ENCODE data around the gene CPVL. TPM values are rescaled to one million over a fixed set of nuclear protein-coding genes. Genes with fewer than 3 reads are reported as not detected.

Gene CPVL
- total RNA-seq, 2 donors from 2014 or later, result 32.4 to 53.3 TPM

- Histone ChIP-seq H3K27me3 (ENCODE audit: control insufficient read depth, insufficient read depth, low read length, poor library complexity, severe bottlenecking) (no peaks in the 10 kb centered on the region), H3K4me3 (ENCODE audit: low read length) (no peak overlapping the region), H3K36me3 (ENCODE audit: control insufficient read depth, insufficient read depth, low read length) (no peaks in the 10 kb centered on the region), H3K9ac (ENCODE audit: extremely low read depth, low read length, poor library complexity, severe bottlenecking) (no peak overlapping the region), H3K9me3 (ENCODE audit: control insufficient read depth, low read length) (no peaks in the 10 kb centered on the region), H3K27ac (ENCODE audit: low read depth, low read length) (no peak overlapping the region), H3K4me1 (ENCODE audit: control insufficient read depth, insufficient read depth, low read length) (peaks cover 11% of the 10 kb centered on the region)
- no peak for DNase-seq
- 92 to 98% methylated on average over 5 to 8 of the region's 8 CpGs for WGBS, 2 experiments (ENCODE audit: insufficient coverage in 1 of 2, insufficient read length in 1 of 2)
- no peak overlapping the region for H3K27ac Mint-ChIP-seq
- no peaks in the 10 kb centered on the region for H3K36me3 Mint-ChIP-seq (ENCODE audit: low read depth)
- peaks cover 23% of the 10 kb centered on the region for H3K4me1 Mint-ChIP-seq
- H3K9me3 Mint-ChIP-seq, result no peaks in the 10 kb centered on the region
- H3K27me3 Mint-ChIP-seq (ENCODE audit: insufficient read depth), result peaks cover 2% of the 10 kb centered on the region
- no peak overlapping the region for H3K4me3 Mint-ChIP-seq
- no peak for TF ChIP-seq CTCF (conservative IDR thresholded peaks at IDR 0.05)
These were observed 165.7 kb downstream of the CPVL start for GRCh38 chr7:28980451-28981160.

- no peaks in the 10 kb centered on the region for H3K9me3 ChIP-seq (ENCODE audit: control insufficient read depth, low read length)
- Mint-ChIP-seq H3K9me3 (no peaks in the 10 kb centered on the region), H3K27me3 (ENCODE audit: insufficient read depth) (peaks cover 2% of the 10 kb centered on the region), H3K36me3 (ENCODE audit: low read depth) (no peaks in the 10 kb centered on the region), H3K4me3 (no peak overlapping the region), H3K27ac (no peak overlapping the region), H3K4me1 (peaks cover 23% of the 10 kb centered on the region)
- no peak overlapping the region for H3K9ac ChIP-seq (ENCODE audit: extremely low read depth, low read length, poor library complexity, severe bottlenecking)
- no peaks in the 10 kb centered on the region for H3K27me3 ChIP-seq (ENCODE audit: control insufficient read depth, insufficient read depth, low read length, poor library complexity, severe bottlenecking)
- no peak overlapping the region for H3K4me3 ChIP-seq (ENCODE audit: low read length)
- peaks cover 11% of the 10 kb centered on the region for H3K4me1 ChIP-seq (ENCODE audit: control insufficient read depth, insufficient read depth, low read length)
- no peaks in the 10 kb centered on the region for H3K36me3 ChIP-seq (ENCODE audit: control insufficient read depth, insufficient read depth, low read length)
- no peak for TF ChIP-seq CTCF (conservative IDR thresholded peaks at IDR 0.05)
- DNase-seq, result no peak
- 95 to 100% methylated on average over 1 to 3 of the region's 3 CpGs for WGBS, 2 experiments (ENCODE audit: insufficient coverage in 1 of 2, insufficient read length in 1 of 2)
- no peak overlapping the region for H3K27ac ChIP-seq (ENCODE audit: low read depth, low read length)
These were observed 166.6 kb downstream of the CPVL start for GRCh38 chr7:28979776-28980175.

GRCh38 chr7:28977881-28978280, 168.5 kb downstream of the CPVL start:
- 95 to 100% methylated on average over 1 of the region's 1 CpG for WGBS, 2 experiments (ENCODE audit: insufficient coverage in 1 of 2, insufficient read length in 1 of 2)
- Mint-ChIP-seq H3K36me3 (ENCODE audit: low read depth) (no peaks in the 10 kb centered on the region), H3K9me3 (peaks cover 4% of the 10 kb centered on the region), H3K4me1 (peaks cover 15% of the 10 kb centered on the region), H3K27me3 (ENCODE audit: insufficient read depth) (peaks cover 2% of the 10 kb centered on the region), H3K27ac (no peak overlapping the region), H3K4me3 (no peak overlapping the region)
- Histone ChIP-seq H3K27me3 (ENCODE audit: control insufficient read depth, insufficient read depth, low read length, poor library complexity, severe bottlenecking) (no peaks in the 10 kb centered on the region), H3K36me3 (ENCODE audit: control insufficient read depth, insufficient read depth, low read length) (no peaks in the 10 kb centered on the region), H3K4me3 (ENCODE audit: low read length) (no peak overlapping the region), H3K27ac (ENCODE audit: low read depth, low read length) (no peak overlapping the region), H3K9ac (ENCODE audit: extremely low read depth, low read length, poor library complexity, severe bottlenecking) (no peak overlapping the region), H3K4me1 (ENCODE audit: control insufficient read depth, insufficient read depth, low read length) (peaks cover 9% of the 10 kb centered on the region), H3K9me3 (ENCODE audit: control insufficient read depth, low read length) (peaks cover 5% of the 10 kb centered on the region)
- TF ChIP-seq CTCF (conservative IDR thresholded peaks at IDR 0.05), result no peak
- DNase-seq, result no peak
